IMR-90 (cell line): Measurements from ENCODE around the gene SLC34A3. TPM values are rescaled to one million over a fixed set of nuclear protein-coding genes. Genes with fewer than 3 reads are reported as not detected.

Experiments used
- ATAC-seq: fragments of 200-7000 bp; cut with Tn5 transposase; 2 replicates; pipeline ENCODE4 v1.9.1; 2020; ENCODE audit warnings: low read depth, mild to moderate bottlenecking, moderate library complexity
- BruUV-seq: library from RNA; stranded (reverse); fragments of 400-500 nt; replicated peaks from 2 replicates; lab custom pipeline; 2021; lab: Mats Ljungman, UMichigan
- CTCF ChIA-PET: fragments of 300-600 bp; formaldehyde crosslinking; extraction: SDS; loops from one replicate; lab custom pipeline; 2021; ENCODE audit warnings: antibody characterized with exemption; lab: Yijun Ruan, JAX
- POLR2A ChIA-PET: fragments of 300-600 bp; sonication (Branson Sonifier 250); formaldehyde crosslinking; loops from one replicate; lab custom pipeline; 2022; ENCODE audit warnings: antibody characterized with exemption; ENCODE audit not compliant: unreplicated experiment; lab: Charles Lee
- DNase-seq: peaks from one replicate; pipeline ENCODE4 v3.0.0; 2013
- H2AFZ ChIP-seq: replicated peaks from 2 replicates; pipeline ENCODE3; 2013; ENCODE audit warnings: low read length, mild to moderate bottlenecking; ENCODE audit not compliant: poor library complexity
- H2AK5ac ChIP-seq: 2 replicates; pipeline ENCODE4 v1.6.1; 2013; ENCODE audit warnings: low read depth, low read length, inconsistent platforms
- H2AK9ac ChIP-seq: replicated peaks from 2 replicates; pipeline ENCODE3; 2013; ENCODE audit warnings: mild to moderate bottlenecking, low read depth, low read length, moderate library complexity; ENCODE audit not compliant: poor library complexity
- H2BK120ac ChIP-seq: 2 replicates; pipeline ENCODE4 v1.6.1; 2013; ENCODE audit warnings: low read depth, low read length, inconsistent platforms
- H2BK15ac ChIP-seq: 3 replicates; pipeline ENCODE4 v1.6.1; 2013; ENCODE audit warnings: low read depth, low read length, inconsistent platforms
- H2BK20ac ChIP-seq: 2 replicates; pipeline ENCODE4 v1.6.1; 2013; ENCODE audit warnings: low read depth, mild to moderate bottlenecking, inconsistent platforms, low read length, moderate library complexity
- H2BK5ac ChIP-seq: 2 replicates; pipeline ENCODE4 v1.6.1; 2013; ENCODE audit warnings: mild to moderate bottlenecking, low read depth, low read length, inconsistent platforms; ENCODE audit not compliant: poor library complexity, severe bottlenecking
- H3K14ac ChIP-seq: replicated peaks from 2 replicates; pipeline ENCODE4 v1.6.1; 2013; ENCODE audit warnings: low read depth, low read length, inconsistent platforms
- H3K18ac ChIP-seq: 2 replicates; pipeline ENCODE4 v1.6.1; 2013; ENCODE audit warnings: low read depth, low read length, control low read depth
- H3K23ac ChIP-seq: 2 replicates; pipeline ENCODE4 v1.6.1; 2013; ENCODE audit warnings: low read depth, low read length, inconsistent platforms
- H3K27ac ChIP-seq: 2 replicates; pipeline ENCODE4 v1.5.1; 2013; ENCODE audit warnings: mild to moderate bottlenecking, control low read depth, low read length; ENCODE audit not compliant: insufficient read depth
- H3K27me3 ChIP-seq: 2 replicates; pipeline ENCODE4 v1.6.1; 2013; ENCODE audit warnings: low read length; ENCODE audit not compliant: control insufficient read depth, insufficient read depth
- H3K36me3 ChIP-seq: 2 replicates; pipeline ENCODE4 v1.6.1; 2013; ENCODE audit warnings: low read length, mixed read lengths; ENCODE audit not compliant: control insufficient read depth, insufficient read depth
- H3K4ac ChIP-seq: 2 replicates; pipeline ENCODE4 v1.6.1; 2013; ENCODE audit warnings: low read depth, low read length, inconsistent platforms
- H3K4me1 ChIP-seq: 2 replicates; pipeline ENCODE4 v1.6.1; 2013; ENCODE audit warnings: low read length, mixed read lengths; ENCODE audit not compliant: control insufficient read depth, insufficient read depth
- H3K4me2 ChIP-seq: 2 replicates; pipeline ENCODE4 v1.6.1; 2013; ENCODE audit warnings: low read depth, mild to moderate bottlenecking, control low read depth, low read length, moderate library complexity
- H3K4me3 ChIP-seq: 2 replicates; pipeline ENCODE4 v1.5.1; 2013; ENCODE audit warnings: low read depth, mild to moderate bottlenecking, control low read depth, low read length, moderate library complexity; ENCODE audit not compliant: insufficient read depth
- H3K56ac ChIP-seq: 2 replicates; pipeline ENCODE4 v1.6.1; 2013; ENCODE audit warnings: low read length, inconsistent platforms; ENCODE audit not compliant: insufficient read depth; ENCODE audit errors: extremely low read depth
- H3K79me1 ChIP-seq, 2 experiments: 2 replicates each; pipeline ENCODE4 v1.6.1; 2013; ENCODE audit warnings: low read length in 2 of 2, inconsistent platforms in 1 of 2, low read depth in 1 of 2
- H3K9ac ChIP-seq: 2 replicates; pipeline ENCODE4 v1.6.1; 2013; ENCODE audit warnings: low read depth, low read length, control low read depth
- H3K9me1 ChIP-seq: 2 replicates; pipeline ENCODE4 v1.6.1; 2013; ENCODE audit warnings: low read length, inconsistent platforms; ENCODE audit not compliant: insufficient read depth
- H3K9me3 ChIP-seq: 2 replicates; pipeline ENCODE4 v1.6.1; 2013; ENCODE audit warnings: low read length; ENCODE audit not compliant: control insufficient read depth, insufficient read depth
- H4K20me1 ChIP-seq: 2 replicates; pipeline ENCODE4 v1.6.1; 2013; ENCODE audit warnings: low read length, inconsistent platforms; ENCODE audit not compliant: insufficient read depth
- H4K5ac ChIP-seq: 2 replicates; pipeline ENCODE4 v1.6.1; 2013; ENCODE audit warnings: mild to moderate bottlenecking, low read depth, low read length, control low read depth
- H4K8ac ChIP-seq, 2 experiments: 2 replicates each; pipeline ENCODE4 v1.6.1; 2013; ENCODE audit warnings: low read depth in 2 of 2, low read length in 2 of 2, control low read depth in 1 of 2, inconsistent platforms in 1 of 2
- H4K91ac ChIP-seq: 2 replicates; pipeline ENCODE4 v1.6.1; 2013; ENCODE audit warnings: low read depth, low read length, inconsistent platforms; ENCODE audit not compliant: insufficient read depth
- BHLHE40 ChIP-seq: fragments of 150-350 bp; IDR thresholded peaks from 2 replicates; pipeline ENCODE4 v1.6.1; 2016; ENCODE audit warnings: mild to moderate bottlenecking, low read depth, low read length
- CEBPB ChIP-seq: IDR thresholded peaks from 2 replicates; pipeline ENCODE4 v1.6.1; 2012; ENCODE audit warnings: low read depth, low read length, improper control_type of control experiment
- CHD1 ChIP-seq: IDR thresholded peaks from 2 replicates; pipeline ENCODE4 v1.6.1; 2012; ENCODE audit warnings: low read depth, low read length, improper control_type of control experiment
- CTCF ChIP-seq: conservative IDR thresholded peaks from 2 replicates; pipeline ENCODE4 v1.5.1; 2012; ENCODE audit warnings: mild to moderate bottlenecking, low read depth, low read length, improper control_type of control experiment
- ELK1 ChIP-seq: fragments of 150-350 bp; IDR thresholded peaks from 2 replicates; pipeline ENCODE4 v1.6.1; 2016; ENCODE audit warnings: low read depth, mild to moderate bottlenecking, low read length, moderate library complexity, borderline replicate concordance
- FOS ChIP-seq: fragments of 150-350 bp; IDR thresholded peaks from 2 replicates; pipeline ENCODE4 v1.6.1; 2016; ENCODE audit warnings: low read depth, low read length
- MAFK ChIP-seq: IDR thresholded peaks from 2 replicates; pipeline ENCODE4 v1.6.1; 2012; ENCODE audit warnings: low read depth, low read length, improper control_type of control experiment
- MAZ ChIP-seq: IDR thresholded peaks from 2 replicates; pipeline ENCODE4 v1.6.1; 2012; ENCODE audit warnings: low read depth, mild to moderate bottlenecking, low read length, improper control_type of control experiment, moderate library complexity, borderline replicate concordance
- MXI1 ChIP-seq: IDR thresholded peaks from 2 replicates; pipeline ENCODE4 v1.6.1; 2012; ENCODE audit warnings: low read depth, mild to moderate bottlenecking, low read length, moderate library complexity, borderline replicate concordance
- NFE2L2 ChIP-seq: fragments of 150-350 bp; IDR thresholded peaks from 2 replicates; pipeline ENCODE4 v1.6.1; 2016; ENCODE audit warnings: low read depth, mild to moderate bottlenecking, low read length
- POLR2A ChIP-seq: IDR thresholded peaks from 2 replicates; pipeline ENCODE4 v1.6.1; 2012; ENCODE audit warnings: mild to moderate bottlenecking, low read depth, low read length
- RAD21 ChIP-seq: IDR thresholded peaks from 2 replicates; pipeline ENCODE4 v1.6.1; 2012; ENCODE audit warnings: low read length, improper control_type of control experiment
- RCOR1 ChIP-seq: IDR thresholded peaks from 2 replicates; pipeline ENCODE4 v1.6.1; 2012; ENCODE audit warnings: mild to moderate bottlenecking, low read length, improper control_type of control experiment; ENCODE audit not compliant: insufficient replicate concordance
- RFX5 ChIP-seq: IDR thresholded peaks from 2 replicates; pipeline ENCODE4 v1.8.0; 2012; ENCODE audit warnings: low read depth, mild to moderate bottlenecking, low read length, moderate library complexity
- SMC3 ChIP-seq: fragments of 150-350 bp; IDR thresholded peaks from 2 replicates; pipeline ENCODE4 v1.6.1; 2016; ENCODE audit warnings: low read depth, mild to moderate bottlenecking, antibody characterized with exemption, low read length, moderate library complexity
- USF2 ChIP-seq: fragments of 150-350 bp; IDR thresholded peaks from 2 replicates; pipeline ENCODE4 v1.6.1; 2017; ENCODE audit warnings: mild to moderate bottlenecking, antibody characterized with exemption, low read length, low read depth
- WGBS, 2 experiments: methylation state at CpG; one replicate each; pipeline versions ENCODE4 v1.1.5 to v1.1.7; 2013; ENCODE audit warnings: missing lambda C conversion rate in 2 of 2; ENCODE audit not compliant: insufficient read length in 1 of 2; ENCODE audit errors: extremely low coverage in 2 of 2; 5-methylcytosine and 5-hydroxymethylcytosine counted together
- dilution Hi-C: fragments of 300-500 bp; cut with HindIII; formaldehyde crosslinking; loops from one replicate; pipeline ENCODE4 v1.14.3; 2018; ENCODE audit warnings: low sequenced_read_pairs; ENCODE audit not compliant: unreplicated experiment
- in situ Hi-C: fragments of 300-500 bp; cut with MboI; formaldehyde crosslinking; loops from 3 replicates; pipeline ENCODE4 v1.14.3; 2019; ENCODE audit warnings: low sequenced_read_pairs, inconsistent platforms, mixed read lengths
- intact Hi-C: fragments of 100-400 bp; cut with micrococcal nuclease; formaldehyde crosslinking; loops from 2 replicates; pipeline ENCODE4 v1.10.0; 2022
- polyA plus RNA-seq, 3 experiments: library from polyadenylated mRNA; depleted of rRNA; stranded (reverse); fragments of >200 nt; gene quantifications; 2 replicates each; pipeline ENCODE4 v1.2.3, GENCODE V29; 2012; ENCODE audit warnings: low replicate concordance in 1 of 3
- total RNA-seq: library from RNA; depleted of rRNA; stranded (reverse); fragments of >200 nt; gene quantifications from 2 replicates; pipeline ENCODE4 v1.2.3, GENCODE V29; 2012

Gene SLC34A3
- total and polyA plus RNA-seq, 2 of the 4 experiments (the other 2 are of a cell fraction): not detected

GRCh38 chr9:137221095-137221505, 9.6 kb upstream of the SLC34A3 start:
- Histone ChIP-seq H3K18ac (no peak overlapping the region), H3K9me3 (no peaks in the 10 kb centered on the region), H3K14ac (no peak overlapping the region), H3K9ac (no peak overlapping the region), H3K56ac (no peak overlapping the region), H3K27ac (no peak overlapping the region), H3K4me1 (peaks cover 17% of the 10 kb centered on the region), H2BK120ac (no peak overlapping the region), H4K91ac (no peak overlapping the region), H3K4me3 (no peak overlapping the region), H3K36me3 (peaks cover 9% of the 10 kb centered on the region), H3K27me3 (no peaks in the 10 kb centered on the region), H4K5ac (no peak overlapping the region), H3K79me1 (peaks cover 0 to 4% of the 10 kb centered on the region in 2 experiments; a peak in 1 of 4 replicates), H4K8ac (no peak overlapping the region), H2BK5ac (no peak overlapping the region), H3K9me1 (peaks cover 3% of the 10 kb centered on the region; the same call in 1 of the 2 replicates), H3K23ac (no peak overlapping the region), H3K4me2 (no peak overlapping the region), H2AK5ac (no peak overlapping the region), H3K4ac (no peak overlapping the region), H2AK9ac (no peak overlapping the region), H2BK15ac (no peak overlapping the region), H2BK20ac (no peak overlapping the region), H2AFZ (no peak overlapping the region), H4K20me1 (no peaks in the 10 kb centered on the region)
- ATAC-seq (no peak), DNase-seq (no peak)
- POLR2A ChIA-PET: interaction anchor here (0.5 kb wide), 1 partner anchor 12 kb away, joined by 4 read pairs; no protein-coding TSS in a partner anchor
- CTCF ChIA-PET: no interaction called here
- dilution Hi-C loops (no loop called here), intact Hi-C loops (no loop called here), in situ Hi-C loops (no loop called here)
- no CpG with 5 or more reads among the region's 14 CpGs for WGBS, 2 experiments
- no TSS peak for BruUV-seq
- TF ChIP-seq MAZ (no peak), FOS (no peak), RCOR1 (no peak), ELK1 (no peak), POLR2A (no peak), CEBPB (no peak), NFE2L2 (no peak), BHLHE40 (no peak), RAD21 (no peak), RFX5 (no peak), USF2 (no peak), MAFK (no peak), SMC3 (no peak), CHD1 (no peak), MXI1 (no peak), CTCF (no peak)
